ENCODE results near the gene FBP1. TPM values are rescaled to one million over a fixed set of nuclear protein-coding genes. Genes with fewer than 3 reads are reported as not detected.

Gene FBP1
- total RNA-seq, 4 donors from 2014 or later, result 56.1 to 454 (median 413) TPM

DNA sequence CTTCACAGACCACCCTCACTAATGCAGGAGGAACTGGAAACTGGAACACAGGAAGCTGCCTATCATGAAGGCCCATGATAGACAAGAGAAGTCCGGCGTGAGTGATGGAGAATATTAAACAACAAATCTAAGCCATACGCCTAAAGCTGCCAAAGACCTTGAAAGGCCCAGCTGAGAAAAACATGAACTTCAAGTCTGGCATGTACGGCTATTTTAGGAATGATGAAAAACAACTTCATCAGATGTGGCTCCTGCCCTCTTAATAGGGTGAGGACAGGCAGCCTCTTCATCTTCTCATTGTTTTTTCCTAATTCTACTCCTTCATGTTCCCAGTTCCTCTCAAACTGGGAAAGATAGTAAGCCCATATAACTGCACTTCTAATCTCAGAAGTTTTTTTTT lies 20.3 kb downstream of the FBP1 start:
- no peak for TF ChIP-seq POLR2A (IDR thresholded peaks at IDR 0.05)
- TF ChIP-seq, protein P1, sequence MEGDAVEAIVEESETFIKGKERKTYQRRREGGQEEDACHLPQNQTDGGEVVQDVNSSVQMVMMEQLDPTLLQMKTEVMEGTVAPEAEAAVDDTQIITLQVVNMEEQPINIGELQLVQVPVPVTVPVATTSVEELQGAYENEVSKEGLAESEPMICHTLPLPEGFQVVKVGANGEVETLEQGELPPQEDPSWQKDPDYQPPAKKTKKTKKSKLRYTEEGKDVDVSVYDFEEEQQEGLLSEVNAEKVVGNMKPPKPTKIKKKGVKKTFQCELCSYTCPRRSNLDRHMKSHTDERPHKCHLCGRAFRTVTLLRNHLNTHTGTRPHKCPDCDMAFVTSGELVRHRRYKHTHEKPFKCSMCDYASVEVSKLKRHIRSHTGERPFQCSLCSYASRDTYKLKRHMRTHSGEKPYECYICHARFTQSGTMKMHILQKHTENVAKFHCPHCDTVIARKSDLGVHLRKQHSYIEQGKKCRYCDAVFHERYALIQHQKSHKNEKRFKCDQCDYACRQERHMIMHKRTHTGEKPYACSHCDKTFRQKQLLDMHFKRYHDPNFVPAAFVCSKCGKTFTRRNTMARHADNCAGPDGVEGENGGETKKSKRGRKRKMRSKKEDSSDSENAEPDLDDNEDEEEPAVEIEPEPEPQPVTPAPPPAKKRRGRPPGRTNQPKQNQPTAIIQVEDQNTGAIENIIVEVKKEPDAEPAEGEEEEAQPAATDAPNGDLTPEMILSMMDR (IDR thresholded peaks at IDR 0.05), result no peak
- no peaks in the 10 kb centered on the region for H3K27me3 ChIP-seq

DNA sequence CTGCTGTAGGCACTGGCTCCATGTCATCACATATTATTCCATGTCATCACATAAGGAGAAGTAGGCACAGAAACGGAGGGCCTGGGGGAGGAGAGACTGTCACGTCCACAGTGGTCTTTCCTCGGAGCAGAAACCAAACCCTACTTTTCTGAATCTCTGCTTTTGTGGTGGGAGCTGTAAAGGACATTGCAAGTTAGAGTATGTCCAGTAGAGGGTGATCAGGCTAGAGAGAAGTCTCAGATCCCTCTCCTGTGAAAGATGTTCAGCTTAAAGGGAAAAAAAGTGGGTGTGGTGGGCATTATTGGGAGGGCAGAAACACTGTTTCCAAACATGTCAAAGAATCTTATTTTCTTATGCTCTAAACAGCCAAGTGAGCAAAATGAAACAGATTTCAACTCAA lies 26.3 kb downstream of the FBP1 start:
- TF ChIP-seq POLR2A (IDR thresholded peaks at IDR 0.05), result no peak
- TF ChIP-seq, protein P1 (IDR thresholded peaks at IDR 0.05), result peak in 1 of 6 experiments; percentile 10
- no peak overlapping the region for H3K27ac ChIP-seq
- peaks cover 0 to 40% (median 0%) of the 10 kb centered on the region in 3 donors for H3K36me3 ChIP-seq
- DNase-seq, result no peak
- H3K27me3 ChIP-seq, result no peaks in the 10 kb centered on the region
- H3K4me1 ChIP-seq, result peaks cover 0 to 12% (median 2%) of the 10 kb centered on the region in 4 donors
- no peaks in the 10 kb centered on the region for H3K9me3 ChIP-seq
- H3K4me3 ChIP-seq, result no peak overlapping the region

More for the DNA sequence above, 20.3 kb downstream of the FBP1 start:
- peaks cover 0 to 41% (median 0%) of the 10 kb centered on the region in 3 donors for H3K36me3 ChIP-seq
- no peak for DNase-seq
- no peak overlapping the region for H3K4me3 ChIP-seq
- no peaks in the 10 kb centered on the region for H3K9me3 ChIP-seq
- no peaks in the 10 kb centered on the region for H3K4me1 ChIP-seq
- no peak overlapping the region for H3K27ac ChIP-seq

DNA sequence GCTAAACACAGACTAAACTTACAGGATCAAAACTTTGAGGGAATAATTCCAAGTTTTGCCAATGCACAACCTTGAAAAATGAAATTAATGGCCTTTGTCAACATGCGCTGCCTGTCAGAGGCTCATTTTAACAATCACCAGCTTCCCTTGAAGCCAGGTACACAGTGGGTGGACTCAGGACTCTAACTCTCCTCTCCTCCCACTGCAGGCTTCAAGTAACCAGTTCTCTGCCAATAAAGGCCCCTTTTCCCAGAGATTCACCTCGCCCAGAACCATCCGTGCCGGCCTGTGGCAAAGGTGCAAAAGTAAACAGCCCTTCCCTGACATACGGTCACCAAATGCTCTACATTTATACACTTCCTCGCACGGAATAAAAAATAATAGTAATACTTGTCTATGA lies 27.2 kb downstream of the FBP1 start:
- Histone ChIP-seq H3K36me3 (peaks cover 0 to 35% (median 0%) of the 10 kb centered on the region in 3 donors), H3K9me3 (no peaks in the 10 kb centered on the region), H3K27ac (peak overlapping the region in 2 of 4 donors; percentile 17 to 43), H3K4me1 (peaks cover 0 to 22% (median 6%) of the 10 kb centered on the region in 4 donors), H3K4me3 (no peak overlapping the region), H3K27me3 (no peaks in the 10 kb centered on the region)
- TF ChIP-seq, protein P1 (IDR thresholded peaks at IDR 0.05), result no peak
- TF ChIP-seq POLR2A (IDR thresholded peaks at IDR 0.05), result no peak
- no peak for DNase-seq

DNA sequence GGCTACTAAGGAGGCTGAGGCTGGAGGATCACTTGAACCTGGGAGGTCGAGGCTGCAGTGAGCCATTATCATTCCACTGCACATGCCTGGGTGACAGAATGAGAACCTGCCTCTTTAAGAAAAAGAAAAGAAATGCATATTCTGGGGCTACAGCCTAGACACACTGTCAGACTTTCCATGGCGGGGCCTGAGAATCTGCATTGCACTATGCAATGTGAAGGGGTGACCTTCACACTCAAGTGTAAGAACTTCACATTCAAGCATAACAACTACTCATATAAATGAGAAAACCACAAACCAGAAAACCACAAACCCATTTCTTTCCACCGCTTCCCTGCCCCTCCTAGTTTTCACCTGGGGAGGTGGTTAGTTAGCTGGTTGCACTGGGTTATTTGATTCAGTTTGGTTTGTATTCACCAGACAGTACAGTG lies 27.7 kb downstream of the FBP1 start:
- H3K9me3 ChIP-seq, result no peaks in the 10 kb centered on the region

DNA sequence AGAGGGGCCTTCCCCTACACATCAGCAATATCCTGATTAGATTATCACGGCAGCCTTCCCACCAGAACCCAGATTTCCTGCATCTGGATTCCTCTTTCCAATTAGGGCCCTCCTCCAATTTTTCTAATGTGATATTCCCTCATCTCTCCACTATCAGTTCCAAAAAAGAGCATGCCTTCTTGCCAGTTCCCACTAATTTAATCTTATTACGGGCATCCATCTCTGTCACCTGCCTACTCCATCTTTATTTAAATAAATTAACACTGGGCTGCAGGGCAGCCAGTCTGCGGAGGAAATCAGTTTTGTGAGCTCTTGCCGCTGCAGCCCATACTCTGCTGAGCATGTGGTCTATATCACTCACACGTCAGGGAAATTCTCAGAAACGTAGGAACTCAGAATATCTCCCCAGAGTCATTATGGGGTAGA lies 29.1 kb downstream of the FBP1 start:
- H3K4me1 ChIP-seq, result peaks cover 0 to 27% (median 8%) of the 10 kb centered on the region in 4 donors
- no peak for DNase-seq
- no peak overlapping the region for H3K27ac ChIP-seq
- no peaks in the 10 kb centered on the region for H3K27me3 ChIP-seq
- H3K36me3 ChIP-seq, result peaks cover 0 to 20% (median 0%) of the 10 kb centered on the region in 3 donors
- H3K9me3 ChIP-seq, result no peaks in the 10 kb centered on the region
- TF ChIP-seq POLR2A (IDR thresholded peaks at IDR 0.05), result no peak
- TF ChIP-seq, protein P1 (IDR thresholded peaks at IDR 0.05), result no peak
- H3K4me3 ChIP-seq, result no peak overlapping the region

More for the DNA sequence above, 27.7 kb downstream of the FBP1 start:
- no peak for DNase-seq
- peak overlapping the region in 2 of 4 donors; percentile 17 to 43 for H3K27ac ChIP-seq
- TF ChIP-seq, protein P1 (IDR thresholded peaks at IDR 0.05), result no peak
- no peak for TF ChIP-seq POLR2A (IDR thresholded peaks at IDR 0.05)
- no peaks in the 10 kb centered on the region for H3K27me3 ChIP-seq
- peaks cover 0 to 35% (median 0%) of the 10 kb centered on the region in 3 donors for H3K36me3 ChIP-seq
- H3K4me1 ChIP-seq, result peaks cover 0 to 26% (median 7%) of the 10 kb centered on the region in 4 donors
- no peak overlapping the region for H3K4me3 ChIP-seq

DNA sequence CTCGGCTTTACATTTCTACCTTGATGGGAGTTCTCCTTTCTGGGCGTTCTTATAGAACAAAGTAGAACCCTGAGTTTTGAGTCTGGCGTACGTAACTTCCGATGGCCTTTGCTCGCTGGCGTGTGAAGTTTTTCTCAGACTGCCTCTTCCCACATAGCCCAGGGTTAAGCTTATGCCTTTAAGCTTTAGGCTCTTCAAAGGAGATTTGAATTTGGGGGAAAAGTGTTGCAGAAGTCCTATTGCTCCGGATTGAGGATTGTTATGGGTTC lies 32.0 kb downstream of the FBP1 start:
- H3K27ac ChIP-seq, result peak overlapping the region in 3 of 4 donors; percentile 59 to 73 (median 62)
- H3K9me3 ChIP-seq, result no peaks in the 10 kb centered on the region
- H3K4me3 ChIP-seq, result no peak overlapping the region
- peaks cover 0 to 31% (median 8%) of the 10 kb centered on the region in 4 donors for H3K4me1 ChIP-seq
- H3K27me3 ChIP-seq, result no peaks in the 10 kb centered on the region
- peak in 1 of 3 donors; percentile 50 for DNase-seq
- TF ChIP-seq POLR2A (IDR thresholded peaks at IDR 0.05), result no peak
- TF ChIP-seq, protein P1 (IDR thresholded peaks at IDR 0.05), result no peak
- H3K36me3 ChIP-seq, result peaks cover 0 to 17% (median 0%) of the 10 kb centered on the region in 3 donors

All from Peyer's patch (tissue), 4 donors.